Tibial nerve (tissue), 4 donors: Measurements from ENCODE around the gene DDC. TPM values are rescaled to one million over a fixed set of nuclear protein-coding genes. Genes with fewer than 3 reads are reported as not detected.

Source experiments
- DNase-seq, 2 donors: peaks; one replicate each; pipeline ENCODE4 v3.0.0-alpha.2; 2019; ENCODE audit warnings: low spot score in 2 of 2
- H3K27ac ChIP-seq, 4 donors: fragments of 200-600 bp; sonication (generic) in 3 of 4; one replicate each; pipeline ENCODE4 v1.5.1; 2017 to 2019; ENCODE audit warnings: mild to moderate bottlenecking in 1 of 4
- H3K27me3 ChIP-seq, 2 donors: fragments of 200-600 bp; sonication (generic) in 1 of 2; one replicate each; pipeline versions ENCODE4 v1.5.1 to v1.6.0; 2017 to 2019
- H3K36me3 ChIP-seq, 3 donors: fragments of 200-600 bp; sonication (generic); one replicate each; pipeline ENCODE4 v1.5.1; 2018 to 2019
- H3K4me1 ChIP-seq, 4 donors: fragments of 200-600 bp; sonication (generic) in 3 of 4; one replicate each; pipeline ENCODE4 v1.5.1; 2017 to 2019
- H3K4me3 ChIP-seq, 4 donors: fragments of 200-600 bp; sonication (generic) in 3 of 4; one replicate each; pipeline ENCODE4 v1.5.1; 2017 to 2019; ENCODE audit warnings: mild to moderate bottlenecking in 1 of 4, moderate library complexity in 1 of 4
- H3K9me3 ChIP-seq, 4 donors: fragments of 200-600 bp; sonication (generic) in 3 of 4; one replicate each; pipeline ENCODE4 v1.5.1; 2017 to 2019
- EP300 ChIP-seq, 2 donors: sonication (generic); formaldehyde crosslinking; IDR thresholded peaks; one replicate each; pipeline ENCODE4 v1.6.1; 2017; ENCODE audit warnings: antibody characterized with exemption in 2 of 2, mild to moderate bottlenecking in 1 of 2
- POLR2A ChIP-seq, 2 donors: fragments of 450-650 bp; IDR thresholded peaks; one replicate each; pipeline ENCODE4 v1.6.1; 2017; ENCODE audit warnings: antibody characterized with exemption in 2 of 2, mild to moderate bottlenecking in 2 of 2, moderate library complexity in 2 of 2
- WGBS, 2 donors: methylation state at CpG; one replicate each; pipeline ENCODE4 v1.1.5; 2018; 5-methylcytosine and 5-hydroxymethylcytosine counted together
- total RNA-seq, 4 donors: library from RNA; depleted of rRNA; stranded (reverse); fragments of >200 nt; gene quantifications; one replicate each; pipeline ENCODE4 v1.1.0, GENCODE V29; 2016
- TF ChIP-seq, protein P1 (sequence below), 5 experiments: fragments of 200-600 bp in 3 of 5; fragments of 450-650 bp in 2 of 5; sonication (generic) in 3 of 5; IDR thresholded peaks; one replicate each; pipeline ENCODE4 v1.5.1; 2016 to 2019; ENCODE audit warnings: antibody characterized with exemption in 5 of 5, mild to moderate bottlenecking in 3 of 5, moderate library complexity in 2 of 5

DDC gene
- total RNA-seq, 4 donors from 2014 or later: 0.66 TPM; not detected in 3

DNA sequence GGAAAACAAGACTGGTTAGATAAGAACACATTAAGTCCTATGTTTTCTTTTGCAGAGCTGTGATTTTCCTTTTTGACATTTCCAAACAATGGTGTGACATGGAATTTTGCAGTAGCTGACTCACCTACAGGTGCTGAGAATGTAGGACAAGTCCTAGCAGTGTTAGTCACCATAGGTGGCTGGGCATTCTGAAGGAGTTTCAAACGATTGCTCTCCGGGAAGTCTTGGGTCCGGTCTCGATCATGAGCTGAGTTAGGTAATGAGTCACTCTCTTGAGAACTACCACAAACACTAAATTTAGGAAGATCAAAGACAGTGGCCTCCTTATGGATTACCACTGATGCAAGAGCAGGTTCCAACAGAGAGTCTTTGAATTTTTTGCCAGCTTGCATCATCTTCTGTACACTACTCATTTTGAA is 118.7 kb downstream of the DDC start:
- Histone ChIP-seq H3K4me3 (no peak overlapping the region), H3K27me3 (no peaks in the 10 kb centered on the region), H3K4me1 (peaks cover 0 to 17% (median 11%) of the 10 kb centered on the region in 4 donors), H3K36me3 (peaks cover 0 to 32% (median 0%) of the 10 kb centered on the region in 3 donors), H3K27ac (no peak overlapping the region), H3K9me3 (no peaks in the 10 kb centered on the region)
- TF ChIP-seq, protein P1, sequence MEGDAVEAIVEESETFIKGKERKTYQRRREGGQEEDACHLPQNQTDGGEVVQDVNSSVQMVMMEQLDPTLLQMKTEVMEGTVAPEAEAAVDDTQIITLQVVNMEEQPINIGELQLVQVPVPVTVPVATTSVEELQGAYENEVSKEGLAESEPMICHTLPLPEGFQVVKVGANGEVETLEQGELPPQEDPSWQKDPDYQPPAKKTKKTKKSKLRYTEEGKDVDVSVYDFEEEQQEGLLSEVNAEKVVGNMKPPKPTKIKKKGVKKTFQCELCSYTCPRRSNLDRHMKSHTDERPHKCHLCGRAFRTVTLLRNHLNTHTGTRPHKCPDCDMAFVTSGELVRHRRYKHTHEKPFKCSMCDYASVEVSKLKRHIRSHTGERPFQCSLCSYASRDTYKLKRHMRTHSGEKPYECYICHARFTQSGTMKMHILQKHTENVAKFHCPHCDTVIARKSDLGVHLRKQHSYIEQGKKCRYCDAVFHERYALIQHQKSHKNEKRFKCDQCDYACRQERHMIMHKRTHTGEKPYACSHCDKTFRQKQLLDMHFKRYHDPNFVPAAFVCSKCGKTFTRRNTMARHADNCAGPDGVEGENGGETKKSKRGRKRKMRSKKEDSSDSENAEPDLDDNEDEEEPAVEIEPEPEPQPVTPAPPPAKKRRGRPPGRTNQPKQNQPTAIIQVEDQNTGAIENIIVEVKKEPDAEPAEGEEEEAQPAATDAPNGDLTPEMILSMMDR (IDR thresholded peaks at IDR 0.05): no peak
- TF ChIP-seq POLR2A (IDR thresholded peaks at IDR 0.05) (no peak), EP300 (IDR thresholded peaks at IDR 0.05) (no peak)
- 81 to 86% methylated on average over 4 of the region's 4 CpGs for WGBS, 2 donors
- DNase-seq: no peak

DNA sequence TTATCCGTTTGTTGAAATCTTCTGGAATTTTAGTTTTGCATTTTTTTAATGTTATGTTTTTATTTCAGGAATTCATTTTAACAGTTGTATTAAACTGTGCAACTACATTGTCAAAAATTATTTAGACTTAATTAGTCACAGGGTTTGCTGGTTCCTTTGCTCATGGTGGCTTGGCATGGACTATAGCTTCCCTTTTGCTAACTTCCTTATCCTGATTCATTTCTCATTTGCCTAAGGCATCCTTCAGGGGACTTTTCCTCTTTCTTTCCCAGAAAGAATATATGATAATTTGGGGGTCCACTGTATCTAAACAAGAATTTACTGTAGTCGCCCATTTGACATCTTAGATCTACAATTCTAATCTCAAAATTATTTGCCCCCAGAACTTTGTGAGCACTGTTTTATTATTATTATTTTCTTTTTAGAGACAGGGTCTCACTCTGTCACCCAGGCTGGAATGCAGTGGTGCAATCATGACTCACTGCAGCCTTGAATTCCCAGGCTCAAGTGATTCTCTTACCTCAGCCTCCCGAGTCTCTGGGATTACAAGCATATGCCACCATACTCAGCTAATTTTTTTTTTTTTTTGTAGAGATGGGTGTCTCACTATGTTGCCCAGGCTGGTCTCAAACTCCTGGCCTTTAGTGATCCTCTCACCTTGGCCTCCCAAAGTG is 128.9 kb downstream of the DDC start:
- no peak for DNase-seq
- Histone ChIP-seq H3K36me3 (peaks cover 0 to 41% (median 0%) of the 10 kb centered on the region in 3 donors), H3K27me3 (no peaks in the 10 kb centered on the region), H3K4me1 (no peaks in the 10 kb centered on the region), H3K4me3 (no peak overlapping the region), H3K9me3 (no peaks in the 10 kb centered on the region), H3K27ac (no peak overlapping the region)
- WGBS, 2 donors: 76 to 81% methylated on average over 3 of the region's 3 CpGs
- TF ChIP-seq POLR2A (IDR thresholded peaks at IDR 0.05): no peak
- TF ChIP-seq EP300 (IDR thresholded peaks at IDR 0.05): no peak
- TF ChIP-seq, protein P1 (IDR thresholded peaks at IDR 0.05): no peak

DNA sequence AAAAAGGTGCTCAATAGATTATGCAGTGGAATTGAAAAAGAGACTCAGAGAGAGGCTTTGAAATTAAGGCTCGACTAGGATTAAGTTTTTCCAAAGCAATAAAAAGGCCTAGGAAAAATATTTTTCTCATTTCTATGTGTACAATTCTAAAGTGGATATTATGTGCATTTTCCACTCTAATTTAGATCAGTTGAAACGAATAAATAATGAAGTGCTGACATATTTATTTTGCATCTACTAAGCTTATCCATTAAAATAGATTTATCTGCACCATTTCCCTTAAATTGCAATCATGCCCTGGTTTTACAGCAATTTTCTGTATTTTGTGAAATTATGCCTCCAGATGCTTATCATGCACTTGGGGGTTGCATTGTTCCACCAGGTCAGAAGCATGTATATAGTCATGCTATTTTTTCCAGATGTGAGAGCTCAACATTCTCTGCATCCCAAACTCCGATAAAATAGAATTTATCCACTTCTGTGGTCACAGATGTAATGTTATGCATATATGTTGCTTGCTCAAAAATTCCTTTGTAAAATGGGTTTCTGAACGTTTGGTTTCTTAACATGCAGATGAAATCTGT is 133.4 kb downstream of the DDC start:
- no peaks in the 10 kb centered on the region for H3K4me1 ChIP-seq
- TF ChIP-seq EP300 (IDR thresholded peaks at IDR 0.05): no peak
- no peak for TF ChIP-seq POLR2A (IDR thresholded peaks at IDR 0.05)
- 55 to 61% methylated on average over 4 of the region's 4 CpGs for WGBS, 2 donors
- no peaks in the 10 kb centered on the region for H3K9me3 ChIP-seq
- H3K4me3 ChIP-seq: no peak overlapping the region
- H3K27me3 ChIP-seq: no peaks in the 10 kb centered on the region
- H3K27ac ChIP-seq: no peak overlapping the region
- no peaks in the 10 kb centered on the region for H3K36me3 ChIP-seq
- no peak for DNase-seq

DNA sequence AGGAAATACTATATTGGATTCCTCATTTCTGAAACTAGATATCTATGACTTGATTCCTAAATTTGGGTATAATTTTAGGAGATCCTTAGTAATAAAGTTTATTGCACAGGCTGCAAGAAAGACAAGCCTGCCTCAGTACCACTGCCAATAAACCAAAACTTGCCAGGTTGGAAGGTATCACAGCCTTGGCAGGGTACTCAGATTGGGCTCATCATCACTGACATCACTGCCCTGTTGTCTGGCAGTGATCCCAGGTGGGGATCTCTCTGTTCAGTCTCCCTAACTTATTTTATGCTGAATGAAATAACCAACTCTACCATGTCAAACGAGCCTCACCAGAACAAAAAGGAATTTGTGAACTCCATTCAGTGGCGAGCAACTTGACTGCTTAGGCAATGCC is 133.9 kb downstream of the DDC start:
- TF ChIP-seq, protein P1 (IDR thresholded peaks at IDR 0.05): no peak
- no peak for TF ChIP-seq EP300 (IDR thresholded peaks at IDR 0.05)
- no peak for TF ChIP-seq POLR2A (IDR thresholded peaks at IDR 0.05)
- H3K9me3 ChIP-seq: no peaks in the 10 kb centered on the region
- DNase-seq: no peak
- no peak overlapping the region for H3K4me3 ChIP-seq
- no peaks in the 10 kb centered on the region for H3K27me3 ChIP-seq
- no peak overlapping the region for H3K27ac ChIP-seq
- H3K36me3 ChIP-seq: no peaks in the 10 kb centered on the region
- no peaks in the 10 kb centered on the region for H3K4me1 ChIP-seq
- WGBS, 2 donors: 57 to 67% methylated on average over 2 of the region's 2 CpGs

DNA sequence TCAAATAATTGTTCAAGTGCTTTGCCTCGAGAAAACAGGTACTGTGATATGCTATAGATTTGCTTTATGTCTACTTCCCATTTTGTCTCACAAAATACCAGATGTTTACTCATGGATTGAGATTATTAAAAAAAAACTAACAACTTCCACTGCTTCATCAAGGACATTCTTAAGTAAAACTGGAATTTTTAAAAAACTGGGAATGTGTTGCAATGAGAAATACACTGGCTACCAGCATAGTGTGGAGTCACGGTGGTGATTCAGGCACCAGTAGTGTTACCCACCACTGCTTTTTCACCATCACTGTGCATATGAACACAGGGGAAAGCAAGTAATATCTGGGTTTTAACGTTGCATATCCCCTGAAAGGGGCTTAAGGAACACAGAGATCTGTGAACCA is 136.3 kb downstream of the DDC start:
- no peak for DNase-seq
- H3K36me3 ChIP-seq: no peaks in the 10 kb centered on the region
- no peak overlapping the region for H3K27ac ChIP-seq
- no peak for TF ChIP-seq EP300 (IDR thresholded peaks at IDR 0.05)
- TF ChIP-seq POLR2A (IDR thresholded peaks at IDR 0.05): no peak
- TF ChIP-seq, protein P1 (IDR thresholded peaks at IDR 0.05): no peak
- no peaks in the 10 kb centered on the region for H3K9me3 ChIP-seq
- 80 to 81% methylated on average over 3 of the region's 3 CpGs for WGBS, 2 donors
- H3K4me1 ChIP-seq: no peaks in the 10 kb centered on the region
- no peaks in the 10 kb centered on the region for H3K27me3 ChIP-seq
- H3K4me3 ChIP-seq: no peak overlapping the region
